Colonic mucosa (tissue), 4 donors: ENCODE measurements around the gene LRRC72. TPM values are rescaled to one million over a fixed set of nuclear protein-coding genes. Genes with fewer than 3 reads are reported as not detected.

Source experiments
- DNase-seq: peaks from one replicate; pipeline ENCODE4 v3.0.0-alpha.2; 2020
- H3K27ac ChIP-seq: fragments of 200-600 bp; one replicate; pipeline ENCODE4 v1.8.0; 2021
- H3K27me3 ChIP-seq: fragments of 200-600 bp; one replicate; pipeline ENCODE4 v1.8.0; 2021
- H3K36me3 ChIP-seq: fragments of 200-600 bp; one replicate; pipeline ENCODE4 v1.8.0; 2021
- H3K4me1 ChIP-seq: fragments of 200-600 bp; one replicate; pipeline ENCODE4 v1.8.0; 2021; ENCODE audit warnings: mild to moderate bottlenecking
- H3K4me3 ChIP-seq: fragments of 200-600 bp; one replicate; pipeline ENCODE4 v1.8.0; 2021
- H3K9ac ChIP-seq, 2 donors: one replicate each; pipeline ENCODE4 v1.7.0; 2013; ENCODE audit warnings: control low read depth in 2 of 2, low read depth in 2 of 2, low read length in 2 of 2
- H3K9me3 ChIP-seq: fragments of 200-600 bp; one replicate; pipeline ENCODE4 v1.8.0; 2021
- intact Hi-C: fragments of 100-400 bp; cut with DNase I; formaldehyde crosslinking; loops from one replicate; pipeline ENCODE4 v1.14.1; 2022
- total RNA-seq, 2 donors: library from RNA; stranded (reverse); fragmentation: NEBNext Ultra II Directional in 1 of 2; extraction: Animal tissue kit (Norgen Biotek cat#: 25700) in 1 of 2; gene quantifications; one replicate each; pipeline ENCODE4 v1.2.1, GENCODE V29; 2021
- TF ChIP-seq, protein P1 (sequence below): fragments of 200-600 bp; IDR thresholded peaks from one replicate; pipeline ENCODE4 v1.8.0; 2022; ENCODE audit warnings: antibody characterized with exemption, mild to moderate bottlenecking
- donor health status: healthy.
- donor health status: DM: no; HTN: no; CAD: no.
- donor health status: DM: no; HTN: no; CAD: no.

LRRC72 gene
- total RNA-seq, 2 donors from 2014 or later, result not detected

DNA sequence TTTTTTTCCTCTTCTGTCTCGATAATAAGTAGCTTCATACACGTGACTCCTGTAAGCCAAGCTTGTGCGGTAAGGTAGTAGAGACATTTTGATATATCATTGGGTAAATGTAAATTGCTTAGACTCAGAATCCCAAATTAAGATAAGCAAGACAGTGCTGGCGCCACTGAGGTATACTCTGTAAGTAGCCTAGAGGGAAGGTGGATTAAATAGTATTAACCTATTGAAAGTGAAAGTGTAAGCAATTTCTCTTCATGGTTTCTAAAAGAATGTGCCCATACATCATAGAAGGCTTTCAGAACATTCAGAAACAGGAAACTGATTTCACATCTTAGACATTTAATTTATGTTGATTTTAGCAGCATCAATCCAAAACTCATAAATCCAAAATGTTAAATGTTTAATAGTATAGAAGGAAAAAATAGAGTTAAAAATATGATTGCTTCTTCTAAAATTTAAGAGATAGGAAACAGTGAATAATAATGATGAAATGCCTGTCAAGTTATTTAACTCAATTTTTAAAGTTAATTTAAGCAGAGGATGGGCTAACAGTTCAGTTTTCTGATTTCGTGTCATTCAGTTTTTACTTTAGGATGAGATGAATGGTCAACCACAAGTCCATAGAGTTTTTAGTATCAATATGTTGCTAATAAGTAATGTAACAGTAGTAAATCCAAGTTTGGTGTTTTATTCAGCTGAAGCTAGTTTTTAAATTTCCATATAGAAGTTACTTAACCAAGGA lies 36.8 kb downstream of the LRRC72 start:
- Histone ChIP-seq H3K36me3 (no peaks in the 10 kb centered on the region), H3K4me1 (no peaks in the 10 kb centered on the region), H3K9me3 (no peaks in the 10 kb centered on the region), H3K9ac (no peak overlapping the region), H3K27ac (no peak overlapping the region), H3K27me3 (no peaks in the 10 kb centered on the region), H3K4me3 (no peak overlapping the region)
- no peak for DNase-seq
- intact Hi-C loops, result loop anchor here (5.0 kb wide), 1 partner anchor 131 kb away; no protein-coding TSS in a partner anchor
- TF ChIP-seq, protein P1, sequence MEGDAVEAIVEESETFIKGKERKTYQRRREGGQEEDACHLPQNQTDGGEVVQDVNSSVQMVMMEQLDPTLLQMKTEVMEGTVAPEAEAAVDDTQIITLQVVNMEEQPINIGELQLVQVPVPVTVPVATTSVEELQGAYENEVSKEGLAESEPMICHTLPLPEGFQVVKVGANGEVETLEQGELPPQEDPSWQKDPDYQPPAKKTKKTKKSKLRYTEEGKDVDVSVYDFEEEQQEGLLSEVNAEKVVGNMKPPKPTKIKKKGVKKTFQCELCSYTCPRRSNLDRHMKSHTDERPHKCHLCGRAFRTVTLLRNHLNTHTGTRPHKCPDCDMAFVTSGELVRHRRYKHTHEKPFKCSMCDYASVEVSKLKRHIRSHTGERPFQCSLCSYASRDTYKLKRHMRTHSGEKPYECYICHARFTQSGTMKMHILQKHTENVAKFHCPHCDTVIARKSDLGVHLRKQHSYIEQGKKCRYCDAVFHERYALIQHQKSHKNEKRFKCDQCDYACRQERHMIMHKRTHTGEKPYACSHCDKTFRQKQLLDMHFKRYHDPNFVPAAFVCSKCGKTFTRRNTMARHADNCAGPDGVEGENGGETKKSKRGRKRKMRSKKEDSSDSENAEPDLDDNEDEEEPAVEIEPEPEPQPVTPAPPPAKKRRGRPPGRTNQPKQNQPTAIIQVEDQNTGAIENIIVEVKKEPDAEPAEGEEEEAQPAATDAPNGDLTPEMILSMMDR, result no peak

DNA sequence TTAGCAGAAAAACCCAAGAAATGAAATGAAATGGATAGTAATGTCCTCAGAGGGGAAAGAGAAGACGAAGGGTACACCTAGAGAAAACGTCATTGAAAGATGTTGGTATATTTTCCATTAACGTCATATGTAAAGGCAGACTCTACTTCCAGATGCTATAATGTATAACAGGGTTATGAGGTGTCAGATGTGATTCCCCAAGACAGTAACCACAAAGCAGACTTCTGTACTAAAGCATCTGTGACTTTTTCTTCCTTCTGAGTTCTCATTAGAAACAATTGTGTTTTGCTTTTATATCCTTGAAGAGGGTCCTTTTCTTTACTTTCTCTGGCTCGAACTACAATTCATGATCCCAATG lies 37.4 kb downstream of the LRRC72 start:
- no peaks in the 10 kb centered on the region for H3K27me3 ChIP-seq
- H3K9me3 ChIP-seq, result no peaks in the 10 kb centered on the region
- TF ChIP-seq, protein P1, result no peak
- intact Hi-C loops, result loop anchor here (5.0 kb wide), 1 partner anchor 132 kb away; no protein-coding TSS in a partner anchor
- no peak overlapping the region for H3K9ac ChIP-seq
- H3K4me3 ChIP-seq, result no peak overlapping the region
- no peak for DNase-seq
- no peak overlapping the region for H3K27ac ChIP-seq
- H3K36me3 ChIP-seq, result no peaks in the 10 kb centered on the region
- no peaks in the 10 kb centered on the region for H3K4me1 ChIP-seq

DNA sequence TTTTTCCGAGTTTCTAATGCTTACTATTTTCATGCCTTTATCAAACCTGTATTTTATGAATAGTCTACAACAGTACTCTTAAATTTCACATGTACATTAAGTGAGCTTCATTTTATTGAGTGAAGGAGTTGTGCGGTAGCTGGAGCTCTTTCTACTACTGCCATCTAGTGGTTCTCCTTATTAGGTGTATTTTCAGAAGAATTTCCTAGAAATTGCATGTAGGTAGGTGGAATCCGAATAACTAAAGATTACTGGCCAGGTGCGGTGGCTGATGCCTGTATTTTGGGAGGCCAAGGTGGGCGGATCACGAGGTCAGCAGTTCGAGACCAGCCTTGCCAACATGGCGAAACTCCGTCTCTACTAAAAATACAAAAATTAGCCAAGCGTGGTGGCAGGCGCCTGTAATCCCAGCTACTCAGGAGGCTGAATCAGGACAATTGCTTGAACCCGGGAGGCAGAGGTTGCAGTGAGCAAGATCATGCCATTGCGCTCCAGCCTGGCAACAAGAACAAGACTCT lies 38.3 kb downstream of the LRRC72 start:
- no peak overlapping the region for H3K4me3 ChIP-seq
- no peaks in the 10 kb centered on the region for H3K4me1 ChIP-seq
- TF ChIP-seq, protein P1, result peak; percentile 58
- no peak overlapping the region for H3K27ac ChIP-seq
- no peaks in the 10 kb centered on the region for H3K9me3 ChIP-seq
- no peaks in the 10 kb centered on the region for H3K36me3 ChIP-seq
- intact Hi-C loops, result loop anchor here (5.0 kb wide), 3 partner anchors 133 to 488 kb away; no protein-coding TSS in a partner anchor
- no peak overlapping the region for H3K9ac ChIP-seq
- DNase-seq, result no peak
- no peaks in the 10 kb centered on the region for H3K27me3 ChIP-seq

DNA sequence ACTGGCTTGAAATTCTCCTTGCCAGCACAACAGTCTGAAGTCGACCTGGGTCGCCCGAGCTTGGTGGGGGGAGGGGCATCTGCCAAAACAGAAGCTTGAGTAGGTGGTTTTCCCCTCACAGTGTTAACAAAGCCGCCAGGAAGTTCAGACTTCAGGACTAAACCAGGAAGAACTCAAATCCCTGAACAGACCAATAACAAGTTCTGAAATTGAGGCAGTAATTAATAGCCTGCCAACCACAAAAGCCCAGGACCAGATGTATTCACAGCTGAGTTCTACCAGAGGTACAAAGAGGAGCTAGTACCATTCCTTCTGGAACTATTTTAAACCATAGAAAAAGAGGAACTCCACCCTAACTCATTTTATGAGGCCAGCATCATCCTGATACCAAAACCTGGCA lies 45.3 kb downstream of the LRRC72 start:
- TF ChIP-seq, protein P1, result no peak
- Histone ChIP-seq H3K9me3 (no peaks in the 10 kb centered on the region), H3K4me1 (no peaks in the 10 kb centered on the region), H3K9ac (no peak overlapping the region), H3K27me3 (no peaks in the 10 kb centered on the region), H3K4me3 (no peak overlapping the region), H3K36me3 (no peaks in the 10 kb centered on the region), H3K27ac (no peak overlapping the region)
- intact Hi-C loops, result no loop called here
- no peak for DNase-seq

DNA sequence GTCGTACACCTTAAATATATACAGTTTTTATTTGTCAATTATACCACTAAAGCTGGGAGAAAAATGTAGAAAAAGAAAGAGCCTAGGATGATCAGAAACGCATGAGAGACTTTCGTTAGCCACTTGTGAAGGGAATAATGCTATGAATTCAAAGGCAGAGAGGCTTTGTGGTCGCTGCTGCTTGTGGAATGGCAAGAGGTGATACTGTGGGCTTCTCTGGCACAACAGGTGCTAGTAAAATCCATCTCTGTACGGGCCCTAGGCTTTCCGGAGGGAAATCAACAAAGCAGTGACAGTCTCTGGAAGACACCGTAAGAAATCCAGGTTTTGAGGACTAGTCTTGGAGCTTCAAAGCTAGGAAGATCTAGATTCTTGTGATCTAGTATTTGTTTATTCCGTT lies 52.6 kb downstream of the LRRC72 start:
- no peak for DNase-seq
- Histone ChIP-seq H3K27ac (no peak overlapping the region), H3K4me3 (no peak overlapping the region), H3K36me3 (no peaks in the 10 kb centered on the region), H3K4me1 (no peaks in the 10 kb centered on the region), H3K9me3 (no peaks in the 10 kb centered on the region), H3K9ac (no peak overlapping the region), H3K27me3 (no peaks in the 10 kb centered on the region)
- TF ChIP-seq, protein P1, result no peak
- intact Hi-C loops, result no loop called here
